ENCODE results near the gene CLEC2D. TPM values are rescaled to one million over a fixed set of nuclear protein-coding genes. Genes with fewer than 3 reads are reported as not detected.
"Not testable (repeated sequence)": the region's sequence is repeated elsewhere in the genome, so short reads cannot be mapped to it uniquely, and the experiment has no call there.

The CLEC2D gene
- total RNA-seq, 1 donor from 2014 or later, result 13.5 TPM

DNA sequence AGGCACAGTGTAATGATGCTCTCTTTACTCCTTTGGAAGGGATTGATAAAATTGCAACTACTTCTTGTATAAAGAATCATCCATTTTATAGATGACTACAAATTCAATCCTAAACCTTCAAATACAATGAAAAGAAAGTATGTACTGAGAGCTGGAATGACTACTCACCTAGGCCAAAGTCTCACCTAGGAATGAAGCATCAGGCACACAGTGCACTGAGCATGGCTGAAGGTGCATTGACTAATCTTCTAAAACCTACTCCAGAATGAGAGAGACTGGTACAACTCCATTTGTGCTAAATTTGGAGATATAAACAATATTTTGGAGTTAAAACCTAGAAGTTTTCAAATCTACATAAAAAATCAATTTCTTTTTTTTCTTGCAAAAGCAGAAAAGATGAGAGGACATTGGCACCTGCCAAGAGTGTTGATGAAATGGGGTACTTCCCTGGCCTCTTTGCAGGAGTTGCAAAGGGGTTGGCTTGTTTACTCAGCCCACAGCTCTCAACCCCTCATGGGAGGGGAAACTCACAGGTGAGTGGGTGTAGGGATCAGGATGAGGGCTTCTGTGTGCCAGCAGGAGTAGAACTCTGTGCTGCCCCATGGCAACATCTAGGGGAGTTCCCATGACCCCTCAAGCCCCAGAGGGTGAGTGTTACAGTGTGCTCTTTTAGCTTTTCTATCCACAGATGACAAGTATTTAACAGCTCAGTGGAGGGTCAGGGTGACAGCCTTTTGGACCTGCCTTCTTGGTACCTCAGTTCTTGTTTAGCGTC is 32.1 kb downstream of the CLEC2D start:
- DNase-seq (ENCODE audit: extremely low spot score in 2 of 2), result no peak
- H3K27me3 ChIP-seq, result no peaks in the 10 kb centered on the region

DNA sequence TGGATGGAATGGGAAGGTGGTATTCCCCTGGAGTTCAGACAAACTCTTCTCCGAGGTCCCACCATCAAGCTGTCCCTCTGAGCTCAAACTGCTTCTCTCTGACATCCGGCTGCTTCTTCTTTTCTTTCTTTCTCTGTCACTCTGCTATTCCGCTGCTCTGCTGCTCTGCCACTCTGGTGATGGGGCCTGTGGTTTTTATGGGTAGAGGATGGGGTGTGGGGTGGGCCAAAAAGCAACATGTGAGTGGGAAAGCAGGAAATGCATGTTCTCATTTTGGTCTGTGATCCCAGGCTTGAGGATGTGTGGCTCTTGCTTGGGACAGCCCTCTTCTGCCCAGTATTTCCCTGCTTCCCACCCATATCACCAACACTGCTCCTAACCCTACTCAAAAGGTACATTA is 32.7 kb downstream of the CLEC2D start:
- Histone ChIP-seq H3K4me1 (peaks cover 9% of the 10 kb centered on the region), H3K27ac (no peak overlapping the region), H3K36me3 (no peaks in the 10 kb centered on the region), H3K9me3 (peaks cover 4% of the 10 kb centered on the region), H3K4me3 (no peak overlapping the region), H3K27me3 (no peaks in the 10 kb centered on the region)
- TF ChIP-seq POLR2A (IDR thresholded peaks at IDR 0.05), result no peak
- TF ChIP-seq, protein P1, sequence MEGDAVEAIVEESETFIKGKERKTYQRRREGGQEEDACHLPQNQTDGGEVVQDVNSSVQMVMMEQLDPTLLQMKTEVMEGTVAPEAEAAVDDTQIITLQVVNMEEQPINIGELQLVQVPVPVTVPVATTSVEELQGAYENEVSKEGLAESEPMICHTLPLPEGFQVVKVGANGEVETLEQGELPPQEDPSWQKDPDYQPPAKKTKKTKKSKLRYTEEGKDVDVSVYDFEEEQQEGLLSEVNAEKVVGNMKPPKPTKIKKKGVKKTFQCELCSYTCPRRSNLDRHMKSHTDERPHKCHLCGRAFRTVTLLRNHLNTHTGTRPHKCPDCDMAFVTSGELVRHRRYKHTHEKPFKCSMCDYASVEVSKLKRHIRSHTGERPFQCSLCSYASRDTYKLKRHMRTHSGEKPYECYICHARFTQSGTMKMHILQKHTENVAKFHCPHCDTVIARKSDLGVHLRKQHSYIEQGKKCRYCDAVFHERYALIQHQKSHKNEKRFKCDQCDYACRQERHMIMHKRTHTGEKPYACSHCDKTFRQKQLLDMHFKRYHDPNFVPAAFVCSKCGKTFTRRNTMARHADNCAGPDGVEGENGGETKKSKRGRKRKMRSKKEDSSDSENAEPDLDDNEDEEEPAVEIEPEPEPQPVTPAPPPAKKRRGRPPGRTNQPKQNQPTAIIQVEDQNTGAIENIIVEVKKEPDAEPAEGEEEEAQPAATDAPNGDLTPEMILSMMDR (IDR thresholded peaks at IDR 0.05), result no peak
- no peak for TF ChIP-seq POLR2AphosphoS5 (IDR thresholded peaks at IDR 0.05; ENCODE audit: insufficient read depth in 1 of 2, low read depth in 1 of 2)
- DNase-seq (ENCODE audit: extremely low spot score in 2 of 2), result no peak
- intact Hi-C loops (cut with DNase I), result no loop called here

More for the DNA sequence above, 32.1 kb downstream of the CLEC2D start:
- Histone ChIP-seq H3K4me1 (peaks cover 9% of the 10 kb centered on the region), H3K36me3 (no peaks in the 10 kb centered on the region), H3K27ac (no peak overlapping the region), H3K9me3 (peaks cover 4% of the 10 kb centered on the region), H3K4me3 (no peak overlapping the region)
- no peak for TF ChIP-seq POLR2A (IDR thresholded peaks at IDR 0.05)
- no peak for TF ChIP-seq POLR2AphosphoS5 (IDR thresholded peaks at IDR 0.05; ENCODE audit: insufficient read depth in 1 of 2, low read depth in 1 of 2)
- TF ChIP-seq, protein P1 (IDR thresholded peaks at IDR 0.05), result no peak
- intact Hi-C loops (cut with DNase I), result no loop called here

DNA sequence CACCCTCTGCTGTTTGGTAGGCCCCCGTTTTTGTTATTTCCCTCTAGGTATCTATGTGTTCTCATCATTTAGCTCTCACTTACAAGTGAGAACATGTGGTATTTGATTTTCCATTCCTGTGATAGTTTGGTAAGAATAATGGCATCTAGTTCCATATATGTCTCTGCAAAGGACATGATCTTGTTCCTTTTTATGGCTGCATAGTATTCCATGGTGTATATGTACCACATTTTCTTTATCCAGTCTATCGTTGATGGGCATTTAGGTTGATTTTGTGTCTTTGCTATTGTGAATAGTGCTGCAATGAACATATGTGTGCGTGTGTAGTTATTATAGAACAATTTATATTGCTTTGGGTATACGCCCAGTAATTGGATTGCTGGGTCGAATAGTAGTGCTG is 35.0 kb downstream of the CLEC2D start:
- H3K4me1 ChIP-seq; H3K36me3 ChIP-seq; H3K4me3 ChIP-seq; H3K27ac ChIP-seq; H3K27me3 ChIP-seq; DNase-seq (ENCODE audit: extremely low spot score in 2 of 2); H3K9me3 ChIP-seq; intact Hi-C loops (cut with DNase I): not testable (repeated sequence)

DNA sequence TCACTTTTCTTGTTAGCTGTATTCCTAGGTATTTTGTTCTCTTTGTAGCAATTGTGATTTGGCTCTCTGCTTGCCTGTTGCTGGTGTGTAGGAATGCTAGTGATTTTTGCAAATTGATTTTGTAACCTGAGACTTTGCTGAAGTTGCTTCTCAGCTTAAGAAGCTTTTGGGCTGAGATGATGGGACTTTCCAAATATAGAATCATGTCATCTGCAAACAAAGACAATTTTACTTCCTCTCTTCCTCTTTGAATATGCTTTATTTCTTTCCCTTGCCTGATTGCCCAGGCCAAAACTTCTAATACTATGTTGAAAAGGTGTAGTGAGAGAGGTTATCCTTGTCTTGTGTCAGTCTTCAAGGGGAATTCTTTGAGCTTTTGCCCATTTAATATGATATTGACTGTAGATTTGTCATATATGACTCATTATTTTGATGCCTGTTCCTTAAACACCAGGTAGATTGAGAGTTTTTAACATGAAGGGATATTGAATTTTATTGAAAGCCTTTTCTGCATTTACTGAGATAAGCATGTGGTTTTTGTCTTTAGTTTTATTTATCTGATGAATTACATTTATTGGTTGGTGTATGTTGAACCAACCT is 36.7 kb downstream of the CLEC2D start:
- no peak for DNase-seq (ENCODE audit: extremely low spot score in 2 of 2)
- no peak for TF ChIP-seq POLR2AphosphoS5 (IDR thresholded peaks at IDR 0.05; ENCODE audit: insufficient read depth in 1 of 2, low read depth in 1 of 2)
- no peak for TF ChIP-seq POLR2A (IDR thresholded peaks at IDR 0.05)
- TF ChIP-seq, protein P1 (IDR thresholded peaks at IDR 0.05), result no peak
- peaks cover 4% of the 10 kb centered on the region for H3K9me3 ChIP-seq
- no peaks in the 10 kb centered on the region for H3K4me1 ChIP-seq
- H3K4me3 ChIP-seq, result no peak overlapping the region
- no peak overlapping the region for H3K27ac ChIP-seq
- H3K27me3 ChIP-seq, result no peaks in the 10 kb centered on the region
- intact Hi-C loops (cut with DNase I), result no loop called here
- no peaks in the 10 kb centered on the region for H3K36me3 ChIP-seq

DNA sequence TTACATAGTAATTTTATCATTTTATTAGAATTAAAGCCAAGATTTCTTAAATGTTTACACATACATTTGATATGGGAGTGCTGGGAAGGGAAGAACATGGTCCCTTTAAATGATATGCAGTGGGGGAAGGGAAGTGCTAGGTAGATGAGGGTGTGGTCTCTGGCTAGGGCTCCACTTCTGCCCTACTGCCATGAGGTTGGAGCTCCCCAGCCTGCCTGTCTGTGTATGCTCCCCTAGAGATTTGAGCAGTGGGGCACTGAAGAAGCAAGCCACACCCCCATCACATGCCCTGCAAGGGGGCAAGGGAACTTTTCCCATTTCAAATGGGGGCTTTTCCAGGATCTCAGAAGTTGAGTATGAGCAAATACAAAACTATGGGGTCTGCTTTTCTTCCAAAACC is 37.8 kb downstream of the CLEC2D start:
- H3K27me3 ChIP-seq, result no peaks in the 10 kb centered on the region
- TF ChIP-seq, protein P1 (IDR thresholded peaks at IDR 0.05), result no peak
- no peak for TF ChIP-seq POLR2AphosphoS5 (IDR thresholded peaks at IDR 0.05; ENCODE audit: insufficient read depth in 1 of 2, low read depth in 1 of 2)
- TF ChIP-seq POLR2A (IDR thresholded peaks at IDR 0.05), result no peak
- no peak for DNase-seq (ENCODE audit: extremely low spot score in 2 of 2)
- H3K4me3 ChIP-seq, result no peak overlapping the region
- intact Hi-C loops (cut with DNase I), result no loop called here
- H3K9me3 ChIP-seq, result peaks cover 4% of the 10 kb centered on the region
- H3K27ac ChIP-seq, result no peak overlapping the region
- no peaks in the 10 kb centered on the region for H3K4me1 ChIP-seq
- no peaks in the 10 kb centered on the region for H3K36me3 ChIP-seq

Data from vagina (tissue), 2 donors.